Endothelial cell of umbilical vein (primary cell): ENCODE results near the gene TRIML2. TPM values are rescaled to one million over a fixed set of nuclear protein-coding genes. Genes with fewer than 3 reads are reported as not detected.

ENCODE experiments used
- BruUV-seq: library from RNA; stranded (reverse); fragments of 400-500 nt; replicated peaks from 2 replicates; lab custom pipeline; 2021; lab: Mats Ljungman, UMichigan
- CTCF ChIA-PET: fragments of 300-600, 350-600 bp; sonication (Branson Sonifier 250); formaldehyde crosslinking; loops from one replicate; lab custom pipeline; 2021; ENCODE audit warnings: antibody characterized with exemption, inconsistent platforms; lab: Charles Lee
- POLR2A ChIA-PET: fragments of 300-600, 350-600 bp; sonication (Branson Sonifier 250); formaldehyde crosslinking; loops from one replicate; lab custom pipeline; 2021; ENCODE audit warnings: antibody characterized with exemption, inconsistent platforms; lab: Charles Lee
- DNase-seq: peaks from one replicate; pipeline ENCODE4 v3.0.0-alpha.2; 2011; ENCODE audit warnings: low read depth, low spot score
- FAIRE-seq: peaks from 2 replicates; lab custom pipeline; 2011; peaks lifted over from hg19 to GRCh38; lab: Jason Lieb, UNC
- H2AFZ ChIP-seq: 2 replicates; pipeline ENCODE4 v1.6.0; 2012; ENCODE audit warnings: low read depth, low read length, control low read depth, inconsistent platforms
- H3K27ac ChIP-seq: 2 replicates; pipeline ENCODE4 v1.5.1; 2011; ENCODE audit warnings: low read depth, mild to moderate bottlenecking, control low read depth, low read length, moderate library complexity; ENCODE audit not compliant: insufficient read depth
- H3K27me3 ChIP-seq, 2 experiments: 2 replicates each; pipeline versions ENCODE4 v1.6.0 to v1.6.1; 2011; ENCODE audit warnings: low read length in 2 of 2, mixed read lengths in 1 of 2; ENCODE audit not compliant: control insufficient read depth in 2 of 2, insufficient read depth in 2 of 2
- H3K36me3 ChIP-seq, 2 experiments: 2 replicates in 1 of 2; 3 replicates in 1 of 2; pipeline ENCODE4 v1.5.1; 2011; ENCODE audit warnings: low read length in 2 of 2, mild to moderate bottlenecking in 1 of 2, moderate library complexity in 1 of 2; ENCODE audit not compliant: control insufficient read depth in 2 of 2, insufficient read depth in 2 of 2; ENCODE audit errors: extremely low read depth in 1 of 2
- H3K4me1 ChIP-seq: 3 replicates; pipeline ENCODE4 v1.5.1; 2011; ENCODE audit warnings: mild to moderate bottlenecking, low read length; ENCODE audit not compliant: control insufficient read depth, insufficient read depth; ENCODE audit errors: extremely low read depth
- H3K4me2 ChIP-seq: 2 replicates; pipeline ENCODE4 v1.6.1; 2011; ENCODE audit warnings: low read length, control low read depth, mixed read lengths; ENCODE audit not compliant: insufficient read depth
- H3K4me3 ChIP-seq, 3 experiments: fragments of 200-600 bp in 1 of 3; sonication (generic), shearing (Covaris generic) in 1 of 3; replicated peaks in 1 of 3; 2 replicates each; pipeline ENCODE4 v1.5.1; 2011 to 2016; ENCODE audit warnings: control low read depth in 3 of 3, low read length in 3 of 3, mild to moderate bottlenecking in 2 of 3, inconsistent platforms in 1 of 3, low read depth in 1 of 3, moderate library complexity in 1 of 3; ENCODE audit not compliant: insufficient read depth in 1 of 3
- H3K79me2 ChIP-seq: 2 replicates; pipeline ENCODE4 v1.6.0; 2012; ENCODE audit warnings: low read length, inconsistent platforms; ENCODE audit not compliant: control insufficient read depth, insufficient read depth
- H3K9ac ChIP-seq: replicated peaks from 2 replicates; pipeline ENCODE3; 2011; ENCODE audit warnings: low read length, control low read depth; ENCODE audit not compliant: insufficient read depth; ENCODE audit errors: extremely low read depth
- H3K9me1 ChIP-seq: replicated peaks from 3 replicates; pipeline ENCODE4 v1.6.0; 2011; ENCODE audit warnings: mild to moderate bottlenecking, low read length; ENCODE audit not compliant: control insufficient read depth, insufficient read depth; ENCODE audit errors: extremely low read depth
- H3K9me3 ChIP-seq: replicated peaks from 2 replicates; pipeline ENCODE4 v1.5.1; 2012; ENCODE audit warnings: low read length, inconsistent platforms; ENCODE audit not compliant: control insufficient read depth, insufficient read depth
- H4K20me1 ChIP-seq: replicated peaks from 2 replicates; pipeline ENCODE3; 2011; ENCODE audit warnings: mild to moderate bottlenecking, low read length; ENCODE audit not compliant: control insufficient read depth, insufficient read depth; ENCODE audit errors: extremely low read depth
- EZH2 ChIP-seq: IDR thresholded peaks from 2 replicates; pipeline ENCODE4 v1.6.1; 2012; ENCODE audit warnings: borderline replicate concordance, low read depth, mild to moderate bottlenecking, moderate library complexity, low read length, inconsistent platforms; ENCODE audit not compliant: severe bottlenecking
- GATA2 ChIP-seq: IDR thresholded peaks from 2 replicates; pipeline ENCODE4 v1.7.0; 2011; ENCODE audit warnings: low read depth, mild to moderate bottlenecking, moderate library complexity, mixed read lengths, low read length; ENCODE audit not compliant: insufficient read length, insufficient read depth
- JUN ChIP-seq: IDR thresholded peaks from 2 replicates; pipeline ENCODE4 v1.6.1; 2011; ENCODE audit warnings: borderline replicate concordance, low read depth; ENCODE audit not compliant: insufficient read length, insufficient read depth
- MYC ChIP-seq: IDR thresholded peaks from one replicate; pipeline ENCODE4 v1.6.1; 2011; ENCODE audit warnings: mild to moderate bottlenecking, low read depth, low read length
- POLR2A ChIP-seq: IDR thresholded peaks from 2 replicates; pipeline ENCODE4 v1.6.1; 2012; ENCODE audit warnings: low read depth, mild to moderate bottlenecking, control low read depth, low read length
- POLR2AphosphoS5 ChIP-seq: IDR thresholded peaks from 2 replicates; pipeline ENCODE4 v1.6.1; 2012; ENCODE audit warnings: low read depth, mild to moderate bottlenecking, control low read depth, low read length, moderate library complexity; ENCODE audit not compliant: insufficient read depth
- dilution Hi-C: fragments of 300-500 bp; cut with MboI; formaldehyde crosslinking; loops from one replicate; pipeline ENCODE4 v1.15.0; 2019; ENCODE audit warnings: low sequenced_read_pairs; ENCODE audit not compliant: extremely low pct_ligation_motif_present
- intact Hi-C: fragments of 100-400 bp; cut with micrococcal nuclease; formaldehyde crosslinking; loops from one replicate; pipeline ENCODE4 v1.10.0; 2022
- polyA plus RNA-seq, 4 experiments: library from polyadenylated mRNA; depleted of rRNA in 3 of 4; stranded (reverse) in 3 of 4; unstranded in 1 of 4; fragments of >200 nt; gene quantifications; 2 replicates each; pipeline versions ENCODE4 v1.2.1 to v1.2.3, GENCODE V29; 2011 to 2012; ENCODE audit warnings: missing spikeins in 1 of 4
- total RNA-seq: library from RNA; stranded (reverse); gene quantifications from 2 replicates; pipeline ENCODE4 v1.2.3, GENCODE V29; 2021
- TF ChIP-seq, protein P1 (sequence below): IDR thresholded peaks from 2 replicates; pipeline ENCODE4 v1.6.1; 2011; ENCODE audit not compliant: insufficient read depth, insufficient read length
- TF ChIP-seq, protein P2 (sequence below), 2 donors: IDR thresholded peaks; 1 replicate in 1 of 2; 2 replicates in 1 of 2; pipeline ENCODE4 v1.5.1; 2011; ENCODE audit warnings: low read length in 2 of 2, mild to moderate bottlenecking in 2 of 2, moderate library complexity in 2 of 2, control low read depth in 1 of 2, inconsistent platforms in 1 of 2, low read depth in 1 of 2; ENCODE audit not compliant: insufficient read depth in 1 of 2; ENCODE audit errors: extremely low read depth in 1 of 2

The TRIML2 gene
- total and polyA plus RNA-seq, 2 donors (not counting 3 experiments of a cell fraction or from before 2014, with no cell fraction given), result 0.15 TPM; not detected in 1

DNA sequence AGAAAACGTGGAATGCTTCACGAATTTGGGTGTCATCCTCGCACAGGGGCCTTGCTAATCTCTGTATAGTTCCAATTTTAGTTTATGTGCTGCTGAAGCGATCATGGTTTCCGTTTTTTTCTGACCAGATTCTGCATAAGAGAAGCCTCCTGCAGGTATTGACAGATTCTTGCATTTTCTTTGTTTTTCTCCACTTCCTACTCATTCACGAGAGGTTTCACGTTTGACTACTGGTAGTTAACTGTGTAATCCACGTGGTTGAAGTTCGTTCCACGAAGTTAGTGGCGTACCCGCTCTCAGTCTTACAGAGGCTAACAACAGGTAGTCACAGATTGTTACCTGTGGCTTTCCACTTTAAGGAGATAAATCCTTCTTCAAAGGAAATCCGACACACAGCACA, 12.1 kb upstream of the TRIML2 start:
- no TSS peak for BruUV-seq
- no peak for DNase-seq
- Histone ChIP-seq H4K20me1 (no peaks in the 10 kb centered on the region), H3K9ac (no peak overlapping the region), H3K27ac (no peak overlapping the region), H3K4me3 (no peak overlapping the region), H3K4me1 (no peaks in the 10 kb centered on the region), H2AFZ (no peak overlapping the region), H3K9me3 (peaks cover 7% of the 10 kb centered on the region), H3K27me3 (no peaks in the 10 kb centered on the region), H3K36me3 (no peaks in the 10 kb centered on the region), H3K79me2 (no peaks in the 10 kb centered on the region), H3K9me1 (no peaks in the 10 kb centered on the region), H3K4me2 (no peak overlapping the region)
- dilution Hi-C loops, result no loop called here
- POLR2A ChIA-PET, result no interaction called here
- intact Hi-C loops, result no loop called here
- CTCF ChIA-PET, result no interaction called here
- TF ChIP-seq POLR2A (no peak), GATA2 (no peak), MYC (no peak), JUN (no peak), EZH2 (no peak), POLR2AphosphoS5 (no peak)
- TF ChIP-seq, protein P1, sequence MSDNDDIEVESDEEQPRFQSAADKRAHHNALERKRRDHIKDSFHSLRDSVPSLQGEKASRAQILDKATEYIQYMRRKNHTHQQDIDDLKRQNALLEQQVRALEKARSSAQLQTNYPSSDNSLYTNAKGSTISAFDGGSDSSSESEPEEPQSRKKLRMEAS, result no peak
- TF ChIP-seq, protein P2, sequence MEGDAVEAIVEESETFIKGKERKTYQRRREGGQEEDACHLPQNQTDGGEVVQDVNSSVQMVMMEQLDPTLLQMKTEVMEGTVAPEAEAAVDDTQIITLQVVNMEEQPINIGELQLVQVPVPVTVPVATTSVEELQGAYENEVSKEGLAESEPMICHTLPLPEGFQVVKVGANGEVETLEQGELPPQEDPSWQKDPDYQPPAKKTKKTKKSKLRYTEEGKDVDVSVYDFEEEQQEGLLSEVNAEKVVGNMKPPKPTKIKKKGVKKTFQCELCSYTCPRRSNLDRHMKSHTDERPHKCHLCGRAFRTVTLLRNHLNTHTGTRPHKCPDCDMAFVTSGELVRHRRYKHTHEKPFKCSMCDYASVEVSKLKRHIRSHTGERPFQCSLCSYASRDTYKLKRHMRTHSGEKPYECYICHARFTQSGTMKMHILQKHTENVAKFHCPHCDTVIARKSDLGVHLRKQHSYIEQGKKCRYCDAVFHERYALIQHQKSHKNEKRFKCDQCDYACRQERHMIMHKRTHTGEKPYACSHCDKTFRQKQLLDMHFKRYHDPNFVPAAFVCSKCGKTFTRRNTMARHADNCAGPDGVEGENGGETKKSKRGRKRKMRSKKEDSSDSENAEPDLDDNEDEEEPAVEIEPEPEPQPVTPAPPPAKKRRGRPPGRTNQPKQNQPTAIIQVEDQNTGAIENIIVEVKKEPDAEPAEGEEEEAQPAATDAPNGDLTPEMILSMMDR (IDR thresholded peaks at IDR 0.05; ENCODE audit: extremely low read depth in 1 of 2, insufficient read depth in 1 of 2, low read depth in 1 of 2, low read length in 2 of 2), result no peak
- FAIRE-seq, result no peak
